B cell (primary cell): ENCODE measurements around the gene HSPA12A.

ENCODE experiments used
- EZH2 ChIP-seq: IDR thresholded peaks from 2 replicates; pipeline ENCODE4 v1.6.1; 2012; ENCODE audit warnings: borderline replicate concordance, low read depth, mild to moderate bottlenecking, moderate library complexity, low read length; ENCODE audit not compliant: insufficient read depth, poor library complexity, severe bottlenecking
- TF ChIP-seq, protein P1 (sequence below): fragments of 200-600 bp; IDR thresholded peaks from one replicate; pipeline ENCODE4 v1.8.0; 2022; ENCODE audit warnings: antibody characterized with exemption, mild to moderate bottlenecking

DNA sequence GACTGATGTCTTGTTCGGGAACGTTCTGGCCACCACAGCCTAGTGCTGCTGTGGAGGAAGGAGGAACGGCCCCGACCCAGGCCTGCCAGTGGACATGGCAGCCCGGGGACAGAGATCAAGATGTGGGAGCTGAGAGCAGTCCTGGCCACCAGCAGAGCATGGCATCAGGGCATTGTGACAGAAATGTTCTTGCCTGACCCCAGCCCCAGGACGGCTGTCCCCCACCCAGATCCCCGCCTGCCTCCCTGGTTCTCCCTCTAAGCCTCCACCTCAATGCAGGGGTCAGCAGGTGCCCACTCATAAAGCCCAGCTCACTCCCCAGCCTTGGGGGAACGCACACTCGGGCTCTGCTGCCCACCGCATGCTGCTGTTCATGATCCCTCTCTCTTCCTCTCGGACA, 42.9 kb upstream of the HSPA12A start:
- TF ChIP-seq, protein P1, sequence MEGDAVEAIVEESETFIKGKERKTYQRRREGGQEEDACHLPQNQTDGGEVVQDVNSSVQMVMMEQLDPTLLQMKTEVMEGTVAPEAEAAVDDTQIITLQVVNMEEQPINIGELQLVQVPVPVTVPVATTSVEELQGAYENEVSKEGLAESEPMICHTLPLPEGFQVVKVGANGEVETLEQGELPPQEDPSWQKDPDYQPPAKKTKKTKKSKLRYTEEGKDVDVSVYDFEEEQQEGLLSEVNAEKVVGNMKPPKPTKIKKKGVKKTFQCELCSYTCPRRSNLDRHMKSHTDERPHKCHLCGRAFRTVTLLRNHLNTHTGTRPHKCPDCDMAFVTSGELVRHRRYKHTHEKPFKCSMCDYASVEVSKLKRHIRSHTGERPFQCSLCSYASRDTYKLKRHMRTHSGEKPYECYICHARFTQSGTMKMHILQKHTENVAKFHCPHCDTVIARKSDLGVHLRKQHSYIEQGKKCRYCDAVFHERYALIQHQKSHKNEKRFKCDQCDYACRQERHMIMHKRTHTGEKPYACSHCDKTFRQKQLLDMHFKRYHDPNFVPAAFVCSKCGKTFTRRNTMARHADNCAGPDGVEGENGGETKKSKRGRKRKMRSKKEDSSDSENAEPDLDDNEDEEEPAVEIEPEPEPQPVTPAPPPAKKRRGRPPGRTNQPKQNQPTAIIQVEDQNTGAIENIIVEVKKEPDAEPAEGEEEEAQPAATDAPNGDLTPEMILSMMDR = no peak
- TF ChIP-seq EZH2 = no peak
